HG03558 (cell line): ENCODE data around the gene ITGA3.

Source experiments
- ATAC-seq: cut with Tn5 transposase; IDR thresholded peaks from one replicate; pipeline ENCODE4 v1.9.1; 2021; ENCODE audit warnings: moderate number of reproducible peaks; ENCODE audit not compliant: unreplicated experiment; ENCODE audit errors: extremely low read depth

ITGA3 gene

GRCh38 chr17:50090971-50091917 lies 35.3 kb downstream of the ITGA3 start:
- no peak for ATAC-seq

DNA sequence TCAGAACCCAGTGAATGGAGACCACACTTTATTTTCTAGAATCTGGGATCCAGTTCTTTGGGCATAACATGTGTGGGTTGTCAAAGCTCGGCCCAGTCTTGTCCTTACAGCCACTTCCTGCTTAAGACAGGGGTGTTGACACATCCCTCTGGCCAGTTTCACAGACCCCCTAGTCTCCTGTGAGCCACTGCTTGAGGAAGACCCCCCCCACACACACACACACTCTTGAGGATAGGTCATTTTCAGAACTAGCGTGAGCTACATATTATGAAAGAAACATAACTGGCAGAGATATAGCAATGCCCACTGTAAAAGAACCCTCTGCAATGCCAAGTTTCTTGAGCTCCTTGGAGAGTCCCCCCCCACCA lies 36.0 kb downstream of the ITGA3 start:
- ATAC-seq = no peak

- ATAC-seq = no peak
Measured at GRCh38 chr17:50093246-50093645, 37.3 kb downstream of the ITGA3 start.

GRCh38 chr17:50093807-50094206 lies 37.9 kb downstream of the ITGA3 start:
- no peak for ATAC-seq

DNA sequence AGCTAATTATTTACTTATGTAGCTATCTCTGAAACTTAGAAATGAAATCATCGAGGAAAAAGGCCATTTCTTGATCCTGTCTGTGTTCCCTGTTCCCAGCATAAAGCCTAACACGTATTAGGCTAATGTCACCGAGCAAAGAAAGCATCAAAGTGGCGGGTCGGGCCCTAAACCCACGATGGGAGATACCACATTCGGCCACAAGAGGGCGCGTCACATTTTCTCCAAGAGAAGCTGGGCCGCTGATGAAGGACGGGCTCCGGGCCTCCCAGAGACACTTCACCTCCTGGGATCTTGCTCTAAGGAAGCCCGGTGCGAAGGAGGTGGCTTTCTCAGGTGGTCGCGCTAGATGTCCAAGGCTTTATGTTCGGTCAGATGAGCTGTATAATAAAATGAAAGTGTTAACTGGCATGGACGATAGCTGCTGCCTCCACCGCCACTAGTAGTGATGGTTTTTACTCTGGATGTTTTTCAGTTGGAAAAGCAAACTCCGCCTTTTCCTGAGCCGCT lies 38.4 kb downstream of the ITGA3 start:
- ATAC-seq = no peak

DNA sequence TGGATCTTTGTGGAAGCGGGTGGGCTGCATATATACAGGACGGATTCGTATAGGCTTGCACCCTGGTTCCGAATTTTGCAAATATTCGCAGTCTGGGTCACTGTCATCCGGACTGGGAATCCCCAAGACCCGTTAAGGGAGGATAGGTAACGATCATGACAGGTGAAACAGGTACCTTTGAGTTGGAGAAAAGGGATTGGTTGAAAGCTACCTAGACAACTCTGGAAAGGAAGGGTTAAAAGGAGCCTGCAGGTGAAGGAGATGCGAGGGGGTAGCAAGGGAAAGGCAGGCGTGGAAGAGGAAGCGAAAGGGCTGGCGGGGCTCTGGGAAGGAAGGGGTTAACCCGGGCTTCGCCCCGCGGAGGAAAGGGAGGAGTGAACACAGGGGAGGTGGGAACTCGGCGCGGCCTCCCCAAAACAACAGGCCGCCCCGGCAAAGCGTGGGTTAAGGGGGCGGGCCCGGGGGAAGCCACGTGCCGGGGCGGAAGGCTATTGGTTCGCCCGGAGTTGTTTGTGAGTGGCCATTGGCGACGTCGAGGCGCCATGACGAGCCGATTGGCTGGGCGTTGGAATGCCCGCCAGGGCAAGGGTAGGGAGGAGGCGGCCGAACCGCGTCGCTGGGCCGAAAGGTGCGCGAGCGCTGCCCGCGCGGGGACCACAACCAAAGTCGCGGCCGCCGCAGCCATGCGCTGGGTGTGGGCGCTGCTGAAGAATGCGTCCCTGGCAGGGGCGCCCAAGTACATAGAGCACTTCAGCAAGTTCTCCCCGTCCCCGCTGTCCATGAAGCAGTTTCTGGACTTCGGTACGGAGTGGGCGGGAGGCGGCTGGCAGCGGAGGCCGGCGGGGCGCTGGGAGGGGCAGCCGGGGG lies 39.1 kb downstream of the ITGA3 start, which contains the start of gene PDK2:
Gene PDK2 (plus strand): TSS at position 599 of the 867 bp plus-strand sequence. CDS start 85 bp downstream, at position 684.
- ATAC-seq = peak; percentile 77

- no peak for ATAC-seq
Measured at GRCh38 chr17:50095626-50096037, 39.7 kb downstream of the ITGA3 start.

DNA sequence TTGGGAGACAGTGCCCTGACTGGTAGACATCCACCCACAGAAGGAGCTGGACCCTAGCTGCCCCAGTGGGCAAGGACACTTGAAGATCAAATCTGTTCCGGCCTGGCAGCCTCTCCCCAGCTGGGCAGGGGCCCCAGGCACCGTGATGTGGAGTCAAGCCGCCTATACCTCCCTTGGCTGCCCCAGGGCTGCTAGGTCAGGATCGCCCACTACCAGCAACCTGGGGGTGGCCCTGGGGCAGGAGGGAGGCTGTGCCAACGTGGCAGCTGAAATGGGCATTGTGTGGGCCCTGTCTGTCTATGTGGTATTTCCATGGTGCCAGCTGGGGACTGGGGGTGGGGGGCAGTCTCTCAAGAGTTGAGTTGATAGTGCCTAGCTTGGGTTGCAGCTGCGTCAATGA lies 40.2 kb downstream of the ITGA3 start:
- ATAC-seq = no peak

- no peak for ATAC-seq
Measured at GRCh38 chr17:50096758-50097157, 40.8 kb downstream of the ITGA3 start.

- ATAC-seq = no peak
Measured at GRCh38 chr17:50097455-50097854, 41.5 kb downstream of the ITGA3 start.

DNA sequence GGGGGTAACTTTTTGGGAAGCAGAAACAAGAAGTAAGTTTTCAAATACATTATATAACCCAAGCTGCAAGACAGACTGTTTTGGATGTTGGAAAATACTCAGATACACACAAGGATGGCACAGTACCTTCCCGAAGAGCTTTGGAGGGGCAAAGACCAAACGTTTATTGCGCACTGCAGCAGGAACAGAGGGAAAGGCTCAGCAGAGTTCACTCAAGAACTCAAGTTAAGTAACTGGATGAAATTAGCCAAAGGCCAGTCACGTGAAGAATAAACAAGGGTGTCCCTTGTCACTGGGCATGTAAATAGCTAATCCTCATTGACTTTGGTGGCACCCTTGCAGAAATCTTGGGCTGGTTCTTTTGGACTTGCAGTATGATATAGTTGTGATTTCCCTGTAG lies 42.0 kb downstream of the ITGA3 start:
- ATAC-seq = no peak

GRCh38 chr17:50098583-50098982 lies 42.7 kb downstream of the ITGA3 start:
- ATAC-seq = no peak

GRCh38 chr17:50099003-50099402 lies 43.1 kb downstream of the ITGA3 start:
- ATAC-seq = no peak

DNA sequence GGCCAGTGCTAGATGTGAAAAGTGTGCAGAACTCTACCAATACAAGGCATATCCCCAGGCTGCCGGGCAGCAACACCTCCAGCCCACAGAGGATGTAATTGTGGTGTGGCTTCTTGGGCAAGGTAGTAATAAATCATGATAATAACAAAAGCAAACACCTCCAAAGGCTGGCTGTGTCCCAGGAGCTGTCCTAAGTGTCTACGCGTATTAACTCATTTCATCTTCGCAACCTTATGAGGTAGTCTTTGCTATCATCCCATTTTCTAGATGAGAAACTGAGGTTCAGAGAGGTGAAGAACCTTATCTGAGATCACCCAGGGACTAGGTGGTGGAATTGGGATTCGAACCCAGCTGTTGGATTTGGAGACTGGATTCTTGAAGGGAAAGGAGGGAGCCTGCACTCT lies 44.6 kb downstream of the ITGA3 start:
- ATAC-seq = no peak

DNA sequence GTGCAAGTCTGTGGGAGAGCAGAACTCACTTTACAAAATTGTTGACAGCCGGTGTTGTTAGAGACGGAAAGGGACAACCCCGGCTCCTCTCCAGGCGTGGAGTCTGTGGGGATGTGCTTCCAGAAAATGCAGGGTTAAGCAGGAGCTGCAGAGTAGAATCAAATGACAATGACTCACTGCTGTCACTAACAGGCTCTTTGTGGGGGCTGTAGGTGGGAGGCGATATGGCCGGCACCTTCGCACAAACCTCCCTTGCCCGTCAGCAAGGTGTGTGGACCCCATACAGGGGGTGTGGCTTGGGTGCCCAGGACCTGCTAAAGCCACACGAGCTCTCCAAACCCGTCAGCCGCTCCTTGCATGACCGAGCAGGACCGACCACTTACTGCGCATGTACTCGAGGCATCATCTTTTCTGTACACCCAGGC lies 45.0 kb downstream of the ITGA3 start:
- ATAC-seq = no peak

DNA sequence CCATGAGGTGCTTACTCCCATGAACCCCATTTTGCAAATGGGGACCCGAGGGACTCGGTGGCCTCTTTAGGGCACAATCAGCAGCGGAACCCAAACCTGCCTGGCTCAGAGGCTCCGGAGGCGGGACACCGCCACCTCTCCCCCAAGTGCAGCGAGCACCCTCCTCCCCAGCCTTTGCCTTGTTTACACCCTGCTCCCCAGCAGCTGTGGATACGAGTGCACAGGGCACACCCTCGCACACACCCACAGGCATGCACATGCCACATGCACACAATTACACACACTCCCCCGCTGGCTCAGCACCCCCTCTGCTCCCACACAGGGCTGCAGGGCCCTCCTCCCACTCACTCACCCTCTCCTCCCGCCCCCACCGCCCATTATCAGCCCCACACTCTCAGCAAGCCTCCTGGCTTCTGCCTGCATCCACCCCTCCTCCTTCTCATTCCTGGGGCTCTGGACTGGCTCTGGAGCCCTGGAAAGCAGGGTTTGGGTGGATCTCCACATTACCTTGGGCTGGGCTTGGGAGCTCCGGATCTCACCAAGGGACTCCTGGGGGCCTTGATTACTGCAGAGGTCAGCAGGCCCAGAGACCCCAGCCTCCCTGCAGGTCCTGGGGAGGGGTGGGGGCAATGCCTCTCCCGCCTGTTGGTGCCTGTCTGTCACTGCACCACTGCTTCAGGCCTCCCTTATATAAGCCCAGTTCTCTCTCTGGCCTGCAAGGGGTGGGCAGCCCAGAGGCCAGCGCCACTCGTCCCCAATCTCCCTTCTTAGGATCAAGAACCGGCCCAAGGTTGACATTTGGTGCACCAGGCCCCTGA lies 45.6 kb downstream of the ITGA3 start:
- ATAC-seq = no peak

DNA sequence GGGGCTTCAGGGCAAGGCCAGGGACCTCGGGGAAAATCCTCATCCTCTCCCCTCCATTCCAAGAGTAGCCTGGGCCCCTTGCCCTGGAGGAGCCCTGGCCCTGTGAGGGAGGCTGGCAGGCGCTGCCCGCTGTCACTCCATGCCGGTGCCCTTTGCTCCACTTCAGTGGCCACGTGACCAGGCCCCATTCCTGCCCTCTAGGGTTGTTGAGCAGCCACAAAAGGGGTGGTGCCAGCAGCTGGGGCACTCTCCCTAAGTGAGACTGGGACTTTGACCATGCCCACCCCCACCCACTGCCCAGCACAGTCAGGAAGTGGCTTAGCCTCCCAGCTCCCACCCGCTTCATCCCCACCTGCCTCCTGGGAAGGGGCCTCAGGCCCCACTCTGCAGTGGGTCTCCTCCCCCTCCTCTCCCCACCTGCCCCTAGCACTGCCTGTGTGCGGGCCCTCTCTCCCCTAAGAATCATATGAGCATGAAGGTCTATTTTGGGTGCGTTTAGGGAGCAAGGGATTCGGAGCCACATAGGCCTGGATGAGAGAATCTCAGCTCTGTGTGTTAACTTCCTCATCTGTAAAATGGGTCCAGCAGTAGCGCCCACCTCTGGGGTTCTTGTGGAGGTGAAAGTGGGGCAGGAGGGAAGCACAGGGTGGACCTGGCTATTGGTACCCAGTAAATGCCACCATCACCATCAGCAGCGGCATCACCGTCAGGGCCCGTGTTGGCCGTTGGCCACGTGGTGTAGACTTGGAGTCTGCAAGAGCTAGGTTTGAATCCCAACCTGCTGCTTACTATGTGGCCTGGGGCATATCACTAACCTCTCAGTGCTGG lies 46.5 kb downstream of the ITGA3 start:
- no peak for ATAC-seq

DNA sequence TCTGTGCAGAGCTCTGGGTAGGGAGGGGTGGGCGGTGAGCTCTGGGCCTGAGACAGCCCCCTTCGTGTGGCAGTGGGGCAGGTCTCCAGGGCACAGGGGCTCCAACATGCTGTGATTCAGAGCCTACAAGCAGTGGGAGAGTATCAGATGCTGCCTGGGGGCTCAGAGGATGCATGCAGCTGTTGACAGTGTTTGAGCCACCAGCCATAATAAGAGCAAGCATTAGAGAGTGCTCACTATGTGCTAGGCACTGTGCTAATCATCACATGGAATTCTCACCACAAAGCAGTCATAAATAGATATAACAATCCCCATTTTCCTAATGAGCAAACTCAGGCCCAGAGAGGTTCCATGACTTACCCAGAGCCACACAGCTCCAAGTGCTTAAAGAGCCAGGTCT lies 47.3 kb downstream of the ITGA3 start:
- ATAC-seq = no peak

DNA sequence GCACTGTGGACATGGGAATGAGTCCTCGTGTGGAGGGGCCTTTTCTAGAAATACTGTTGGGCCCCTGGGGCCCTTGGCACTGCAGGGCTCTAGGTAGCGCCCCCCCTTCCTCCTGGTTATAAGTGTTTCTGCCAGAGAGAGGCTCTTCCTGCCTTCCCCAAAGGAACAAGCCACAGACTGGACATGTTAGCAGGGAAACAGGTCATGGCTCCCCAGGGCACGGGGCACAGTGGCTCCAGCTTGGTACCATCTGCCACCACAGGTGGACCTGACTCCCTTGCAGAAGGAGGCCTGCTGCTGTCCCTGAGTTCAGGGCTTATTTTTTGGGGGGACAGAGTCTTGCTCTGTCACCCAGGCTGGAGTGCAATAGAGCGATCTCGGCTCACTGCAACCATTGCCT lies 48.0 kb downstream of the ITGA3 start:
- no peak for ATAC-seq
